ENCODE data around the gene PPP1R14C.
"Not testable (repeated sequence)": the region's sequence is repeated elsewhere in the genome, so short reads cannot be mapped to it uniquely, and the experiment has no call there.

PPP1R14C gene

DNA sequence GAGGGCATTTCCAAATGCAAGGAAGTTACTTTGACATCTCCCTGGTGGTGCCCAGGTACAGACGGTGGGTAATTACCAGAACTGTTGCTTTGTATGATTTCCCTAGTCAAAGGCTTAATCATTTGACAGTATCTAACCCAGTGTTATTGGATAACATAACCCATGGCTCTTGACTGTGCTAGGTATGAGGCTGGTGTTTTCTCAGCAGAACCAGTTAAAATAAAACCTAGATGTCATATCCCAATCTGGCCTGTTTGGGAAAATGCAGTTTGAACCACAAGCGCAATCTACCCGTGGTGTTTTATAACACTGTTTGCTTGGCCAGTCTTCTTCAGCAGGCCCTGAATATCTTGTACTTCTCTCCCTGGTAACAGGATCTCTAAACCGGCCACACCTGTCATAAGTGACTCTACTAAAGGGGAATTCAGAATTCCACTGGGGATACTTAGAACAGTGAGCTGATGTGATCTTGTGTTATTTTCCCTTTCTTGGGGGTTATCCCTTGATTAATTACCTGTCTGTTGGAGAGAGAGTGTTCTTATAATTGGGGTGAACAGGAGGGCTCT, 32.8 kb downstream of the PPP1R14C start:
- H3K4me3 Mint-ChIP-seq: no peak overlapping the region
- no peak for DNase-seq (ENCODE audit: low spot score in 2 of 2)
- no peaks in the 10 kb centered on the region for H3K36me3 Mint-ChIP-seq

GRCh38 chr6:150176152-150176551, 33.3 kb downstream of the PPP1R14C start:
- ATAC-seq: no peak
- peaks cover 7% of the 10 kb centered on the region for H3K4me1 Mint-ChIP-seq
- H3K27ac Mint-ChIP-seq: no peak overlapping the region
- H3K4me3 Mint-ChIP-seq: no peak overlapping the region
- H3K9me3 Mint-ChIP-seq: no peaks in the 10 kb centered on the region
- H3K36me3 Mint-ChIP-seq: no peaks in the 10 kb centered on the region
- DNase-seq (ENCODE audit: low spot score in 2 of 2): no peak

More for the DNA sequence above, 32.8 kb downstream of the PPP1R14C start:
- ATAC-seq: no peak
- Mint-ChIP-seq H3K9me3 (no peaks in the 10 kb centered on the region), H3K4me1 (peaks cover 5% of the 10 kb centered on the region), H3K27ac (no peak overlapping the region)

GRCh38 chr6:150176659-150177058, 33.8 kb downstream of the PPP1R14C start:
- Mint-ChIP-seq H3K4me3 (no peak overlapping the region), H3K27ac (no peak overlapping the region), H3K4me1 (peaks cover 7% of the 10 kb centered on the region), H3K9me3 (no peaks in the 10 kb centered on the region), H3K36me3 (no peaks in the 10 kb centered on the region)
- DNase-seq (ENCODE audit: low spot score in 2 of 2): no peak
- ATAC-seq: no peak

- H3K27ac Mint-ChIP-seq: no peak overlapping the region
- no peak for ATAC-seq
These were observed 34.6 kb downstream of the PPP1R14C start for GRCh38 chr6:150177259-150177951.

DNA sequence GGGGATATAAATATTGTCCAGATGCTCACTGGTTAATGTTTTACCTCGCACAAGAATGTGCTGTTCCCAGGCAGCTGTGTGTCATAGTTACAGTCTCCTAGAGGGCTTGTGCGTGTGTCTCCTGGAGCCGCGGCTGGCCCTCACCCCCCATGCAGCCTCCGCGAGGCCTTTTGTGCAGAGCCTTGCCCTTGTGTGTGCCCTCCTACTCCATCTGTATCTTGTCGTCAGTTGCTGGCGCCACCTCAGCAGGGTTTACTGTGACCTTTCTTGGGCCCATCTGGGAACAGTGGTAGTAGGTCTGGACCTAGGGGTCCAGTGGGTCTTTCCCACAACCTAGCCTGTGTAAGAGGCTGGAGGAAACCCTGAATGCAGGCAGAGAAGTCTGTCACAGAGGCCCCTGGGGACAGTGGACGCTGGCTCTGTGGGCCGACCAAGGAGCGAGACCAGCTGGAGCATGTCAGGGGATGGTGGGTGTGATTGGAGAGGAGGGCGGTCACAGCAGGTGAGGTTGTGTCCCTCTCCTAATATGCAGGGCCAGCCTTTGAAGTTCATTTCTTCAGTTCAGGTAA, 35.2 kb downstream of the PPP1R14C start:
- DNase-seq (ENCODE audit: low spot score in 2 of 2): no peak
- no peaks in the 10 kb centered on the region for H3K9me3 Mint-ChIP-seq
- H3K36me3 Mint-ChIP-seq: no peaks in the 10 kb centered on the region
- no peak for ATAC-seq
- peaks cover 7% of the 10 kb centered on the region for H3K4me1 Mint-ChIP-seq
- no peak overlapping the region for H3K4me3 Mint-ChIP-seq
- H3K27ac Mint-ChIP-seq: no peak overlapping the region

More at GRCh38 chr6:150177259-150177951, 34.6 kb downstream of the PPP1R14C start:
- no peak overlapping the region for H3K4me3 Mint-ChIP-seq
- DNase-seq (ENCODE audit: low spot score in 2 of 2): no peak
- peaks cover 7% of the 10 kb centered on the region for H3K4me1 Mint-ChIP-seq
- H3K36me3 Mint-ChIP-seq: no peaks in the 10 kb centered on the region
- no peaks in the 10 kb centered on the region for H3K9me3 Mint-ChIP-seq

- Mint-ChIP-seq H3K4me1 (peaks cover 7% of the 10 kb centered on the region), H3K27ac (no peak overlapping the region), H3K4me3 (no peak overlapping the region), H3K36me3 (no peaks in the 10 kb centered on the region), H3K9me3 (no peaks in the 10 kb centered on the region)
- ATAC-seq (no peak), DNase-seq (ENCODE audit: low spot score in 2 of 2) (no peak)
These were observed 36.2 kb downstream of the PPP1R14C start for GRCh38 chr6:150179030-150179429.

DNA sequence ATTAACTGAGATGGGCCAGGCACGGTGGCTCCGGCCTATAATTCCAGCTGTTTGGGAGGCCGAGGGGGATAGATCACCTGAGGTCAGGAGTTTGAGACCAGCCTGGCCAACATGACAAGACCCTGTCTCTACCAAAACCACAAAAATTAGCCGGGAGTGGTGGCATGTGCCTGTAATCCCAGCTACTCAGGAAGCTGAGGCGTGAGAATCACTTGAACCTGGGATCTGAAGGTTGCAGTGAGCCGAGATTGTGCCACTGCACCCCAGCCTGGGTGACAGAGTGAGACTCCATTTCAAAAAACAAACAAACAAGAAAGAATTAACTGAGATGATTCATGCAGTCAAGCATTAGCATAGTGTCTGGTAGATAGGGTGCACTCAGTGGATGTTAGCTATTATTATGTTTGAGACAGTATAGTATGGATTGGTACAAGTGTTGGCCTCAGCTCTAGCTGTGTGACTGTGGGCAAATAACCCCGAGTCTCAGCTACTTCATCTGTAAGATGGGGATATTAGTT, 37.1 kb downstream of the PPP1R14C start:
- H3K4me3 Mint-ChIP-seq; H3K9me3 Mint-ChIP-seq; ATAC-seq; H3K36me3 Mint-ChIP-seq; DNase-seq (ENCODE audit: low spot score in 2 of 2); H3K27ac Mint-ChIP-seq; H3K4me1 Mint-ChIP-seq: not testable (repeated sequence)

DNA sequence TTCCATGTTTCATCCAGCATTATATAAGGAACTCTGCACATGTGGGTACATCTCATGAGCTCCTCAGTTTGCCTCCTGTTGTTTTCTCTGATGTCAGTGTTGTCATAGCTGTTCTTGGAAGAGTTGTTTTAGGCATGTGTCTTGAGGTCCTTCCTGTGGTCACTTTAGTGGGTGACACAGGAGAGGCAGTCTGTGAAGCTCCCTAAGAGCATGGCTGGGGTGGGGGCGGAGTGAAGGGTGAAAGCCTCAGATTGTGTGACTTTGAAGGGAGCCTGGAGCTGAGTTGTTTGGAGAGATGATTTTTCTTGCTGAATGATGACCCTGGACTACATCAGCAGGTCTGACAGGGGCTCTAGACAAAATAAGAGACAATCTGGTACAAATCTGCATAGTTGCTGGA, 37.7 kb downstream of the PPP1R14C start:
- no peaks in the 10 kb centered on the region for H3K9me3 Mint-ChIP-seq
- H3K27ac Mint-ChIP-seq: no peak overlapping the region
- H3K4me3 Mint-ChIP-seq: no peak overlapping the region
- peaks cover 15% of the 10 kb centered on the region for H3K4me1 Mint-ChIP-seq
- ATAC-seq (peak; percentile 56), DNase-seq (ENCODE audit: low spot score in 2 of 2) (no peak)
- no peaks in the 10 kb centered on the region for H3K36me3 Mint-ChIP-seq

- ATAC-seq: no peak
- H3K9me3 Mint-ChIP-seq: no peaks in the 10 kb centered on the region
- H3K4me1 Mint-ChIP-seq: peaks cover 17% of the 10 kb centered on the region
- no peak overlapping the region for H3K4me3 Mint-ChIP-seq
- H3K36me3 Mint-ChIP-seq: no peaks in the 10 kb centered on the region
- no peak overlapping the region for H3K27ac Mint-ChIP-seq
- no peak for DNase-seq (ENCODE audit: low spot score in 2 of 2)
These were observed 39.7 kb downstream of the PPP1R14C start for GRCh38 chr6:150182460-150183078.

DNA sequence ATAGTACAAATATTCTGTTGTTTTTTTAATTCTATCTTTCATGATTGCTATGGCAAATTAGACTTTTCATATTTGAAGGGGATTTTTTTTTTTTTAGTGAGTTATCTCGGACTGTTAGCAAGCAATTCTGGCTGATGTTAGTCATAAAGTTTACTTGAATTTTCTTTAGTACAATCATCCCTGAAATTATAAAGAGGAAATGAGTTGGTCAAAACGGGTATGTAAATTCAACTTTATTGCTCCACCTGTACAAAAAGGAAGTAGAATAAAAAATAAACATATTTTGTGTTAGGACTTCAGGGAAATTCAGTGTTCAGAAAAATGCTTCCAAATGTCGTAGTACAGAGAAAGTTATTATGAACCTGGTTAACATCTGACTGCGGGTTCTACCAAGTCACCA, 40.3 kb downstream of the PPP1R14C start:
- DNase-seq (ENCODE audit: low spot score in 2 of 2) (no peak), ATAC-seq (no peak)
- Mint-ChIP-seq H3K27ac (no peak overlapping the region), H3K36me3 (no peaks in the 10 kb centered on the region), H3K4me3 (no peak overlapping the region), H3K9me3 (no peaks in the 10 kb centered on the region), H3K4me1 (peaks cover 17% of the 10 kb centered on the region)

DNA sequence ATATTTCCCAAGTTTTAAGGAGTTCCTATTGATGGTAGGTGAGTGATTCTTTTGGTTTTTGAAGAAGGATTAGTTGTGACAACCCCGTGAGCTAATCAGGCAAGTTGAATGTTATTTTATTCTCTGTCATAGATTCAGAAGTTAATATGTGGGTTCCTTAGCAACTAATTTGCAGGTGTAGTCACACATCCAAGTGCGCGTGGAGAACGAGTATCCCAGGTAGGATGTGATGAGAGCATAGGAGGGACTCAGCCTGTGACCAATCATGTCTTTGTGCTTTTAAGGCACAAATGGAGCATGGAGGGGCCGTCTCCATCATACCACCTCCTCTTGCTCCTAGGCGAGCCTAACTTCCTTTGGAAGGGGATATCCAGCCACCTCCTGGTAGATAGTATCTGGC, 41.1 kb downstream of the PPP1R14C start:
- no peak overlapping the region for H3K4me3 Mint-ChIP-seq
- no peak overlapping the region for H3K27ac Mint-ChIP-seq
- no peaks in the 10 kb centered on the region for H3K36me3 Mint-ChIP-seq
- no peaks in the 10 kb centered on the region for H3K9me3 Mint-ChIP-seq
- H3K4me1 Mint-ChIP-seq: peaks cover 17% of the 10 kb centered on the region
- no peak for ATAC-seq
- no peak for DNase-seq (ENCODE audit: low spot score in 2 of 2)

DNA sequence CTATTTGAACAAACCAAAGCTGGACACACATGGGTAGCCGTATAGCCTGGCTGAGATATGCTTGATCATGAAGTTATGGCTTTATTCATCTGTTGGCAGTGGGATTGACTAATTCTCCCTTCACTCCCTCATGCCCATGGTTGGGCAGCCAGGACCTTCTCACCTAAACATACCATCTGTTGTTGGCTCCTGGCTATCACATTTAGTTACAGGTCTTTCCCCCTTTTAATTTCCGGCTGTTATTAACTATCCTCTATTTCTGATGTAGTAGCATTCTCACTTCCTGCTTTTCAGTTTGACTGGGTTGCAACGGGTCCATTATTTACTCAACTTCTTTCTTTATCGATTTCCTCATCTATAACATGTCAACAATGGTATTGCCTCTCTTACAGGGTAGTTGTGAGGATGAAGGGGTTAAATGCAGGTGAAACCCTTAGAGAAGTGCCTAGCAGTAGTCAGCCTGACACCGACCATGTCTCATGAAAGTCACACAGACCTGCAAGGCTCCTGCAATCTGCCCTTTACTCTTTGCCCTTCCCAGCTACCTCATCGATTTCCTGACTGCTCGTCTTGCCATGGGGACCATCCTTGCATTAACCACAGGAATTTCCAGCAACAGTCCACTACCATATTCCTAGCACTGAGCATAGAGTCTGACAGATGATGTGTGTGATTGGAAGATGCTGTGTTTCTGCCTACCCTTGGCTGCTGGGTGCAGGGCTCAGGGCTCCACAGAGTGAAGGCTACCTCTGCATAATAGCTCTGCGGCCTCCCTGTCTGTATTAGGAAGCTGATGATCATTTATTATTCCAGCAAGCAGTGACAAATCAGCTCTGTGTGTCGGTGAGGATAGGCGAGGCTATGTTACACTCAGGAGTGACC, 42.2 kb downstream of the PPP1R14C start:
- no peaks in the 10 kb centered on the region for H3K36me3 Mint-ChIP-seq
- peaks cover 17% of the 10 kb centered on the region for H3K4me1 Mint-ChIP-seq
- DNase-seq (ENCODE audit: low spot score in 2 of 2) (no peak), ATAC-seq (peak; percentile 31)
- H3K27ac Mint-ChIP-seq: no peak overlapping the region
- H3K9me3 Mint-ChIP-seq: no peaks in the 10 kb centered on the region
- H3K4me3 Mint-ChIP-seq: no peak overlapping the region

- H3K4me3 Mint-ChIP-seq: no peak overlapping the region
- peaks cover 12% of the 10 kb centered on the region for H3K4me1 Mint-ChIP-seq
- H3K9me3 Mint-ChIP-seq: no peaks in the 10 kb centered on the region
- DNase-seq (ENCODE audit: low spot score in 2 of 2): no peak
- no peaks in the 10 kb centered on the region for H3K36me3 Mint-ChIP-seq
- no peak overlapping the region for H3K27ac Mint-ChIP-seq
- peak; percentile 45 for ATAC-seq
These were observed 42.9 kb downstream of the PPP1R14C start for GRCh38 chr6:150185732-150186117.

DNA sequence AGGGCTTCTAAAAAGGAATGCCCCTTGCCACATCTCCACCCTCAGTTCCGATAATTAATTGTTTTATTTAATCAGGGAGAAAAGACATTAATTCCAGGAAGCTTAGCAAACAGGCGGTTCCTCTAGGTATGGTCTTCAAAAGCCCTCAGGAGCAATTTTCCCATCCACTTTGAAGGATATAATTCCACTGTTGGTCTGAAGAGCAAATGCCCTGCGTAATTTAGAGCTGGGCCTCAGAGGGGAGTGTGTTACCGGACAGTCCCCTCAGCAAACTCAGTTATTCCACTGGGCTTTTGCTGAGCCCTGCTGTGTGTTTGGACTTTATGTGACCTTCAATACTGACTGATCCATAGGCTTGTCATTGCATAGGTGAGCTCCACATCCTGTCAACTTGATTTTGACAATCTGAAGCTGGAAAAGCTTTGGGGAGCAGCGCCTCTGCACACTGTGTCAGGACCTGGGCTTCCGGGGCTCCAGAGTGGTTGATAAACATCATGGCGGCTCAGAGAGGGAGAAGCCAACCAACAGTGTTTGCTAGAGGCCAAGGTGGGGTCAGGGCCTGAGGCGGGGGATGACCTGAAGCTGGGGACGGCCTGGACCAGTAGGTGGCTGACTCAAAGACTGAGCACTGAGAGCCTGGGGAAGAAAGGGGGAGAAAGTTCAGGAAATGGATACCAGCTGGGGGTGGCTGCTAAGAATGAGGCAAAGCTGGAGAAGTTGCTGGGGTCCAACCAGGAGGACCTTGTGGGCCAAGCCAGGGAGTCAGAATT, 43.5 kb downstream of the PPP1R14C start:
- no peaks in the 10 kb centered on the region for H3K9me3 Mint-ChIP-seq
- no peaks in the 10 kb centered on the region for H3K36me3 Mint-ChIP-seq
- ATAC-seq (no peak), DNase-seq (ENCODE audit: low spot score in 2 of 2) (no peak)
- H3K27ac Mint-ChIP-seq: no peak overlapping the region
- H3K4me1 Mint-ChIP-seq: peaks cover 11% of the 10 kb centered on the region
- H3K4me3 Mint-ChIP-seq: no peak overlapping the region

Measured in stimulated activated effector memory CD8-positive, alpha-beta T cell treated with anti-CD3 and anti-CD28 coated beads, Interleukin-12 subunit alpha, Interleukin-12 subunit beta, amount 100 ng/mL, for 72 hours (primary cell).